Naive B cell (primary cell): ENCODE data around the gene ADGRF5. TPM values are rescaled to one million over a fixed set of nuclear protein-coding genes. Genes with fewer than 3 reads are reported as not detected.

Experiments
- ATAC-seq, 2 donors: fragments of 150-1000 bp; cut with Tn5 transposase; 2 replicates each; pipeline ENCODE4 v1.10.0; 2021; ENCODE audit warnings: low read depth in 2 of 2, mild to moderate bottlenecking in 2 of 2, moderate library complexity in 2 of 2
- DNase-seq: peaks from one replicate; pipeline ENCODE4 v3.0.0; 2022
- H3K27ac Mint-ChIP-seq, 6 donors: one replicate each; pipeline ENCODE4 v1.8.0; 2020 to 2022; ENCODE audit warnings: mild to moderate bottlenecking in 6 of 6, mixed read lengths in 6 of 6, moderate library complexity in 5 of 6, inconsistent platforms in 2 of 6
- H3K27me3 Mint-ChIP-seq, 3 donors: one replicate each; pipeline ENCODE4 v1.8.0; 2021 to 2022; ENCODE audit warnings: mixed read lengths in 3 of 3, mild to moderate bottlenecking in 1 of 3
- H3K36me3 Mint-ChIP-seq, 2 donors: one replicate each; pipeline ENCODE4 v1.8.0; 2020 to 2022; ENCODE audit warnings: mixed read lengths in 2 of 2, inconsistent platforms in 1 of 2, mild to moderate bottlenecking in 1 of 2
- H3K4me1 Mint-ChIP-seq, 3 donors: one replicate each; pipeline ENCODE4 v1.8.0; 2020 to 2022; ENCODE audit warnings: mixed read lengths in 3 of 3, inconsistent platforms in 1 of 3, mild to moderate bottlenecking in 1 of 3, moderate library complexity in 1 of 3
- H3K4me3 Mint-ChIP-seq, 8 donors: one replicate each; pipeline ENCODE4 v1.8.0; 2020 to 2022; ENCODE audit warnings: mild to moderate bottlenecking in 8 of 8, mixed read lengths in 8 of 8, moderate library complexity in 8 of 8, inconsistent platforms in 2 of 8
- H3K9me3 Mint-ChIP-seq, 7 donors: one replicate each; pipeline ENCODE4 v1.8.0; 2020 to 2022; ENCODE audit warnings: mixed read lengths in 7 of 7, mild to moderate bottlenecking in 5 of 7, inconsistent platforms in 2 of 7, moderate library complexity in 1 of 7
- polyA plus RNA-seq, 6 donors: library from polyadenylated mRNA; unstranded; fragments of 300-500 nt; fragmentation: Illumina TruSeq; gene quantifications; one replicate each; pipeline ENCODE4 v1.2.3, GENCODE V29; 2021; ENCODE audit warnings: low read depth in 6 of 6

The ADGRF5 gene
- polyA plus RNA-seq, 6 donors from 2014 or later: not detected

GRCh38 chr6:46949632-46950280 is 28.0 kb upstream of the ADGRF5 start:
- Mint-ChIP-seq H3K9me3 (peaks cover 0 to 8% (median 0%) of the 10 kb centered on the region in 7 donors), H3K27ac (no peak overlapping the region), H3K4me3 (no peak overlapping the region), H3K36me3 (no peaks in the 10 kb centered on the region), H3K4me1 (no peaks in the 10 kb centered on the region), H3K27me3 (peaks cover 4 to 22% (median 7%) of the 10 kb centered on the region in 3 donors)
- ATAC-seq (no peak), DNase-seq (no peak)

GRCh38 chr6:46948699-46949098 is 27.0 kb upstream of the ADGRF5 start:
- ATAC-seq (no peak), DNase-seq (no peak)
- Mint-ChIP-seq H3K9me3 (peaks cover 0 to 8% (median 0%) of the 10 kb centered on the region in 7 donors), H3K27me3 (peaks cover 4 to 22% (median 7%) of the 10 kb centered on the region in 3 donors), H3K4me1 (no peaks in the 10 kb centered on the region), H3K36me3 (no peaks in the 10 kb centered on the region), H3K27ac (no peak overlapping the region), H3K4me3 (no peak overlapping the region)

DNA sequence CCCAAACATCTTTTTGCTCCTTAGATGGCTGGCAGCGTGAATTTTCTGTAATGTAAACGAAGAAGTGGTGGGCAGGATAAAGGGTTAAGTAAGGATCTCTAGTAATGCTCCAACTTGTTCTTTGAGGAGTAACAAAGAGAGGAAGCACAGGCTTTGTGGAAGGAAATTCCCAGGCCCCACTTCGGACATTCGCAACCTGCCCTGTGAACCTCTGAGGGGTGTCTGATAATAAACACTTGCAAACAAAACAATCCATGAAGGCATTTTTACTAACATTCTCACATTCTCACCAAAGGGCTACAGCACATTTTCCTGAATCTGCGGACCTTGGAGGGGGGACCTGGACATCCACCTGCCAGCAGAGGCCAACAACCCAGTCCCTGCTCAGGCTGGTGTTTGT is 25.8 kb upstream of the ADGRF5 start:
- ATAC-seq: no peak
- H3K9me3 Mint-ChIP-seq: peaks cover 0 to 3% (median 0%) of the 10 kb centered on the region in 7 donors
- no peak overlapping the region for H3K4me3 Mint-ChIP-seq
- no peak overlapping the region for H3K27ac Mint-ChIP-seq
- no peak for DNase-seq
- H3K4me1 Mint-ChIP-seq: no peaks in the 10 kb centered on the region
- H3K36me3 Mint-ChIP-seq: no peaks in the 10 kb centered on the region
- peaks cover 1 to 15% (median 4%) of the 10 kb centered on the region in 3 donors for H3K27me3 Mint-ChIP-seq

- ATAC-seq: no peak
- no peak overlapping the region for H3K4me3 Mint-ChIP-seq
- no peak overlapping the region for H3K27ac Mint-ChIP-seq
- H3K4me1 Mint-ChIP-seq: no peaks in the 10 kb centered on the region
- peaks cover 0 to 4% (median 0%) of the 10 kb centered on the region in 3 donors for H3K27me3 Mint-ChIP-seq
- no peaks in the 10 kb centered on the region for H3K36me3 Mint-ChIP-seq
- H3K9me3 Mint-ChIP-seq: no peaks in the 10 kb centered on the region
- DNase-seq: no peak
These were observed 18.9 kb upstream of the ADGRF5 start for GRCh38 chr6:46940433-46941226.

- Mint-ChIP-seq H3K4me1 (no peaks in the 10 kb centered on the region), H3K9me3 (no peaks in the 10 kb centered on the region), H3K36me3 (no peaks in the 10 kb centered on the region), H3K27me3 (peaks cover 0 to 3% (median 0%) of the 10 kb centered on the region in 3 donors), H3K27ac (no peak overlapping the region), H3K4me3 (no peak overlapping the region)
- ATAC-seq (no peak), DNase-seq (no peak)
These were observed 15.9 kb upstream of the ADGRF5 start for GRCh38 chr6:46937642-46938041.

GRCh38 chr6:46935687-46936086 is 13.9 kb upstream of the ADGRF5 start:
- Mint-ChIP-seq H3K9me3 (peaks cover 0 to 5% (median 2%) of the 10 kb centered on the region in 7 donors), H3K36me3 (no peaks in the 10 kb centered on the region), H3K27ac (no peak overlapping the region), H3K27me3 (peaks cover 0 to 3% (median 0%) of the 10 kb centered on the region in 3 donors), H3K4me3 (no peak overlapping the region), H3K4me1 (no peaks in the 10 kb centered on the region)
- no peak for DNase-seq
- ATAC-seq: no peak

DNA sequence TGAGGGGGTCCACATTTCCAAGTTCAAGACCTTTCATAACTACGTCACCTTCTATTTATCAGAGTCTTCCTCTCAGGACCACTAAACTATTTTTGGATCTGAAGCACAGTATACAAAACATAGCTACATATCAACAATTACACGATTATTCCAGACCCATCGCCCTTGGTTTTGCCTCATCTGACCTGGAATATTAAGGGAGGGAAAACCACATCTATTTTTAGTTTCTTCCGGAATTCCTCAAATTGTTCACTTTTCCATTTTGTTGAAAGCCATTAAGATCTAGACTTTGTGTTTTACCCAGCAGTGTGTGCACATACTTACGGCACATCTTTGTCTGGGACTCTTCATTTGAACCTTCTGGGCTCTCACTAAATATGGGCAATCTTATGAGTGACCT is 12.0 kb upstream of the ADGRF5 start:
- Mint-ChIP-seq H3K9me3 (peaks cover 0 to 5% (median 2%) of the 10 kb centered on the region in 7 donors), H3K4me1 (no peaks in the 10 kb centered on the region), H3K36me3 (no peaks in the 10 kb centered on the region), H3K27me3 (peaks cover 0 to 3% (median 0%) of the 10 kb centered on the region in 3 donors), H3K27ac (no peak overlapping the region), H3K4me3 (no peak overlapping the region)
- ATAC-seq (no peak), DNase-seq (no peak)

DNA sequence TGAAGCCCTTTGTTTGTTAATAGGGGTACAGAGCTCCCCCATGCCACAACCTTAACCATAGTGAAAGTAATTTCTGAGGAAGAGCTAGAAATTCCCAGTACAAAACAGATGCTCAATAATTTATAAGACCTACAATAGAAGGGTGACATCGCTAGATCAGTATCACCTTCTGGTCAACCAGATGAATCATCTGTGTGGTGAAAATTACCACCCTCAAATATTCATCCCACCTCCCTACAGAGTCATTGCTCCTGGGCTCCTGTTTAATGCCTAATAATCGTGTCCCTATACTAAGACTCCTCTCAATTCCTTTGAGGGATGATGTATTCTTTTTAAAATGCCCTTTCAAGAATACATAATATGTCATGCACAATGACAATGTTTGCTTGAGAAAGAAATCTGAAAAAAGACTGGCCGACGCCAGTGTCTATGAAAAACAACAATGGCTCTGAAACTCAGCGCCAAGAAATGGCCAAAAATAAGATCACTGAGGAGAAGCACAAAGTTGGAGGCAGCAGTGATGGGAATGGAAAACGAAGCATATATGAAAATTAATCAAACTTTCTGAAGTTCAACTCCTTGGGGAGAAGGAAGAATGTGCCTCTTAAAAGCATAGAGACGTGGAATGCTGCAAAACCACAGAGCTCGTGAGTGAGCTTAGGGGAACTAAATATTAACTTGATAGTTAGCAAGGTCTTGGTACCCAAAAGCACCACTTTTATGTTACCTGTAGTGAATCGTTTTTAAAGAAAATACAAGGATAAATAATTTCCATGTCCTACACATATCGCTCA is 11.0 kb upstream of the ADGRF5 start:
- Mint-ChIP-seq H3K4me3 (no peak overlapping the region), H3K9me3 (peaks cover 0 to 9% (median 4%) of the 10 kb centered on the region in 7 donors), H3K27me3 (peaks cover 0 to 3% (median 0%) of the 10 kb centered on the region in 3 donors), H3K36me3 (no peaks in the 10 kb centered on the region), H3K4me1 (no peaks in the 10 kb centered on the region), H3K27ac (no peak overlapping the region)
- no peak for ATAC-seq
- no peak for DNase-seq

DNA sequence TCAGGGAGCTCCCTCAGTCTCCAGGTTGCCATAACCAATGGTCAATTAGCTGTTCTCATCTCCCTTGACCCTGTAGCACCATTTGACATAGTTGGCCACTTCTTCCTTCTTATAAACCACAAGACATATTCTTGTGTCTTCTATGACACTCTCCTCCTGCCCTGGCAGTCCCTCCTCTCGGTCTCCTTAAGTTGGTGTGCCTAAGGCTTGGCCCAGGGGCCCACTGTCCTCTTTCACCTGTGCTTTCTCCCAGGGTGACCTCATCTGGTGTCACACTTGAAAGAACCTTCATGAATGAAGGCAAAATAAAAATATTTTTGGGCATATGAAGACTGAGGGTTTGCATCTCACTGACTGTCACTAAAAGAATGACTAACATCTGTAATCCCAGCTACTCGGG is 9.7 kb upstream of the ADGRF5 start:
- H3K27me3 Mint-ChIP-seq: peaks cover 0 to 3% (median 0%) of the 10 kb centered on the region in 3 donors
- no peak overlapping the region for H3K4me3 Mint-ChIP-seq
- no peak for DNase-seq
- no peaks in the 10 kb centered on the region for H3K4me1 Mint-ChIP-seq
- H3K27ac Mint-ChIP-seq: no peak overlapping the region
- ATAC-seq: no peak
- H3K9me3 Mint-ChIP-seq: peaks cover 0 to 9% (median 6%) of the 10 kb centered on the region in 7 donors
- no peaks in the 10 kb centered on the region for H3K36me3 Mint-ChIP-seq

DNA sequence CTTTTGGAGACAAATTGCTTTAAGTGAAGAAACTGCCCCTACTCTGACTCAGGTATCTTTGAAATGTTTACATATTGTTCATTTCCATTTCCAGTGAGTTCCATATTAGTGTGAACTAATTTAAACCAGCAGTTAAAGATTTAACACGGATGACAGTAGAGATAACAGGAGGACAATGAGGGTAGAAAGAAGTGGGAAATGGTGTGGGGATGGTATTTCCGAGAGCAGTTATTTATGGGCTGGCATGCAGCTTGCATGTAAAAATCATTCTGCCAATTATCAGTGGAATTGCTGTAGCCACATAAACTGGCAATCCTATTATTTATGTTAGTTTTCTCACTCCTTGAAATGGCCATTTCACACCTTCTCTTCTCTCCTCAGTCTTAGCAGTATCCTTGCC is 8.6 kb upstream of the ADGRF5 start:
- H3K4me3 Mint-ChIP-seq: no peak overlapping the region
- H3K4me1 Mint-ChIP-seq: no peaks in the 10 kb centered on the region
- no peak for DNase-seq
- H3K27me3 Mint-ChIP-seq: peaks cover 0 to 3% (median under 1%) of the 10 kb centered on the region in 3 donors
- H3K27ac Mint-ChIP-seq: no peak overlapping the region
- ATAC-seq: no peak
- H3K9me3 Mint-ChIP-seq: peaks cover 0 to 9% (median 6%) of the 10 kb centered on the region in 7 donors
- H3K36me3 Mint-ChIP-seq: no peaks in the 10 kb centered on the region

GRCh38 chr6:46927066-46927465 is 5.3 kb upstream of the ADGRF5 start:
- no peak for ATAC-seq

GRCh38 chr6:46926481-46926880 is 4.7 kb upstream of the ADGRF5 start:
- H3K36me3 Mint-ChIP-seq: no peaks in the 10 kb centered on the region
- ATAC-seq (no peak), DNase-seq (no peak)
- H3K4me1 Mint-ChIP-seq: no peaks in the 10 kb centered on the region
- H3K9me3 Mint-ChIP-seq: peaks cover 0 to 16% (median 6%) of the 10 kb centered on the region in 7 donors
- no peak overlapping the region for H3K4me3 Mint-ChIP-seq
- peak overlapping the region in 1 of 6 donors; percentile 33 for H3K27ac Mint-ChIP-seq
- H3K27me3 Mint-ChIP-seq: peaks cover 5 to 18% (median 5%) of the 10 kb centered on the region in 3 donors

More at GRCh38 chr6:46927066-46927465, 5.3 kb upstream of the ADGRF5 start:
- Mint-ChIP-seq H3K4me3 (no peak overlapping the region), H3K9me3 (peaks cover 0 to 16% (median 6%) of the 10 kb centered on the region in 7 donors), H3K27ac (peak overlapping the region in 1 of 6 donors; percentile 2), H3K36me3 (no peaks in the 10 kb centered on the region), H3K4me1 (no peaks in the 10 kb centered on the region), H3K27me3 (peaks cover under 1 to 12% (median 5%) of the 10 kb centered on the region in 3 donors)
- DNase-seq: no peak

DNA sequence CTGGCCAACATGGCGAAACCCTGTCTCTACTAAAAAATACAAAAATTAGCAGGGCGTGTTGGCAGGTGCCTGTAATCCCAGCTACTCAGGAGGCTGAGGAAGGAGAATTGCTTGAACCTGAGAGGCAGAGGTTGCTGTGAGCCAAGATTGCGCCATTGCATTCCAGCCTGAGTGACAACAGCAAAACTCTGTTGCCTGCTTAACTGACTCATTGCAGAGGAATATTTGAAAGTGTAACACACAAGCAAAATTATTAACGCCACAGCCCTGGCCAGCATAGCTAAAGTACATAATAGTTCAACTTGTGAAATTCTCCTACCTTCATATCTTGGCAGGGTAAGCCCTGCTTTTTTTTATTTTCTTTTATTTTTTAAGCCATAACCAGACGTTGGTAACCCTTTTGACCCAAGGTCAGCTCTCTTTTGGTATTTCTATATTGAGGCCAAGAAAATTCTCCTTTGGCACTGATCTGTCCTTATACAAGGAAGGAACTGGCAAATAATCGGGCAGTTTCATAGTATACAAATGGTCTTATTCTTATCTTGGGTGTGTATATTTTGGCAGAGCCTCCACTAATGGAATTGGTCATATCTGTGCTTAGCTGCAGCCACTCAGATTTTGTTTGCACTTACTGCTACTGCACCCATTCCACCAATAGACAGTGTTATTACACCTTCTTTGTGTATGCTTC is 4.0 kb upstream of the ADGRF5 start:
- Mint-ChIP-seq H3K9me3 (peaks cover 0 to 11% (median 5%) of the 10 kb centered on the region in 7 donors), H3K36me3 (no peaks in the 10 kb centered on the region), H3K4me1 (no peaks in the 10 kb centered on the region), H3K27ac (no peak overlapping the region), H3K27me3 (peaks cover 5 to 20% (median 5%) of the 10 kb centered on the region in 3 donors), H3K4me3 (no peak overlapping the region)
- DNase-seq (no peak), ATAC-seq (no peak)
